HUES6 (cell line): ENCODE measurements around the gene C2orf42.
"Not testable (repeated sequence)": the region's sequence is repeated elsewhere in the genome, so short reads cannot be mapped to it uniquely, and the experiment has no call there.

Experiments used
- H3K27ac ChIP-seq: 2 replicates; pipeline ENCODE4 v1.7.0; 2013; ENCODE audit warnings: low read depth, mild to moderate bottlenecking, low read length, inconsistent platforms
- H3K27me3 ChIP-seq: 2 replicates; pipeline ENCODE4 v1.6.1; 2013; ENCODE audit warnings: low read length; ENCODE audit not compliant: control insufficient read depth, insufficient read depth
- H3K36me3 ChIP-seq: 2 replicates; pipeline ENCODE4 v1.6.1; 2013; ENCODE audit warnings: low read length; ENCODE audit not compliant: control insufficient read depth, insufficient read depth
- H3K4me1 ChIP-seq: 2 replicates; pipeline ENCODE4 v1.6.1; 2013; ENCODE audit warnings: low read length; ENCODE audit not compliant: control insufficient read depth, insufficient read depth
- H3K4me3 ChIP-seq: 2 replicates; pipeline ENCODE4 v1.5.1; 2013; ENCODE audit warnings: low read depth, low read length
- H3K9ac ChIP-seq: one replicate; pipeline ENCODE4 v1.6.1; 2013; ENCODE audit warnings: mild to moderate bottlenecking, low read length
- H3K9me3 ChIP-seq: 2 replicates; pipeline ENCODE4 v1.6.1; 2013; ENCODE audit warnings: low read depth, low read length; ENCODE audit not compliant: control insufficient read depth, insufficient read depth

C2orf42 gene

GRCh38 chr2:70190418-70191243, at the start of gene C2orf42:
C2orf42 (minus strand) TSS chr2:70191019; CDS start chr2:70181985, 9,034 bp downstream.
- Histone ChIP-seq H3K27me3 (no peaks in the 10 kb centered on the region), H3K4me3 (peak within 1 kb of the TSS; percentile 94), H3K9me3 (no peaks in the 10 kb centered on the region), H3K36me3 (no peaks in the 10 kb centered on the region), H3K9ac (peak within 1 kb of the TSS; percentile 72), H3K27ac (peak within 1 kb of the TSS; percentile 76), H3K4me1 (no peaks in the 10 kb centered on the region)

- Histone ChIP-seq H3K27ac (no peak overlapping the region), H3K4me3 (no peak overlapping the region), H3K27me3 (no peaks in the 10 kb centered on the region), H3K9me3 (no peaks in the 10 kb centered on the region), H3K36me3 (peaks cover 55% of the 10 kb centered on the region), H3K9ac (no peak overlapping the region), H3K4me1 (peaks cover 14% of the 10 kb centered on the region)
These were observed 49.8 kb upstream of the C2orf42 start for GRCh38 chr2:70240599-70240998.

GRCh38 chr2:70233926-70234325, 43.1 kb upstream of the C2orf42 start:
- Histone ChIP-seq H3K36me3 (peaks cover 81% of the 10 kb centered on the region), H3K27me3 (no peaks in the 10 kb centered on the region), H3K9ac (no peak overlapping the region), H3K27ac (no peak overlapping the region), H3K4me1 (no peaks in the 10 kb centered on the region), H3K9me3 (no peaks in the 10 kb centered on the region), H3K4me3 (no peak overlapping the region)

- H3K4me3 ChIP-seq = no peak overlapping the region
These were observed 36.0 kb upstream of the C2orf42 start for GRCh38 chr2:70226781-70227180.

GRCh38 chr2:70223305-70223704, 32.5 kb upstream of the C2orf42 start:
- H3K9me3 ChIP-seq, H3K4me3 ChIP-seq, H3K4me1 ChIP-seq, H3K9ac ChIP-seq, H3K27me3 ChIP-seq, H3K27ac ChIP-seq: not testable (repeated sequence)
- peaks cover 95% of the 10 kb centered on the region for H3K36me3 ChIP-seq

More at GRCh38 chr2:70226781-70227180, 36.0 kb upstream of the C2orf42 start:
- Histone ChIP-seq H3K9ac (no peak overlapping the region), H3K27ac (no peak overlapping the region), H3K27me3 (no peaks in the 10 kb centered on the region), H3K4me1 (no peaks in the 10 kb centered on the region), H3K9me3 (no peaks in the 10 kb centered on the region), H3K36me3 (peaks cover 96% of the 10 kb centered on the region)

GRCh38 chr2:70214953-70215549, 24.2 kb upstream of the C2orf42 start:
- Histone ChIP-seq H3K9me3 (no peaks in the 10 kb centered on the region), H3K27me3 (no peaks in the 10 kb centered on the region), H3K4me1 (no peaks in the 10 kb centered on the region), H3K4me3 (no peak overlapping the region), H3K9ac (no peak overlapping the region), H3K36me3 (peaks cover 96% of the 10 kb centered on the region), H3K27ac (no peak overlapping the region)

- Histone ChIP-seq H3K27me3 (no peaks in the 10 kb centered on the region), H3K36me3 (peaks cover 96% of the 10 kb centered on the region), H3K4me3 (no peak overlapping the region), H3K9ac (no peak overlapping the region), H3K27ac (no peak overlapping the region), H3K4me1 (no peaks in the 10 kb centered on the region), H3K9me3 (no peaks in the 10 kb centered on the region)
These were observed 23.5 kb upstream of the C2orf42 start for GRCh38 chr2:70214365-70214764.

GRCh38 chr2:70212298-70212932, 21.6 kb upstream of the C2orf42 start:
- no peaks in the 10 kb centered on the region for H3K9me3 ChIP-seq
- no peak overlapping the region for H3K4me3 ChIP-seq
- H3K27me3 ChIP-seq = no peaks in the 10 kb centered on the region
- no peaks in the 10 kb centered on the region for H3K4me1 ChIP-seq
- H3K9ac ChIP-seq = no peak overlapping the region
- no peak overlapping the region for H3K27ac ChIP-seq
- H3K36me3 ChIP-seq = peaks cover 79% of the 10 kb centered on the region

- Histone ChIP-seq H3K9me3 (no peaks in the 10 kb centered on the region), H3K27ac (no peak overlapping the region), H3K9ac (no peak overlapping the region), H3K36me3 (peaks cover 72% of the 10 kb centered on the region), H3K4me1 (no peaks in the 10 kb centered on the region), H3K4me3 (no peak overlapping the region), H3K27me3 (no peaks in the 10 kb centered on the region)
These were observed 20.8 kb upstream of the C2orf42 start for GRCh38 chr2:70211595-70211994.

- Histone ChIP-seq H3K4me3 (no peak overlapping the region), H3K27me3 (no peaks in the 10 kb centered on the region), H3K36me3 (peaks cover 3% of the 10 kb centered on the region; the same call in 1 of the 2 replicates), H3K27ac (no peak overlapping the region), H3K9me3 (no peaks in the 10 kb centered on the region), H3K4me1 (no peaks in the 10 kb centered on the region), H3K9ac (no peak overlapping the region)
These were observed 13.6 kb upstream of the C2orf42 start for GRCh38 chr2:70204452-70204851.

GRCh38 chr2:70203086-70203485, 12.3 kb upstream of the C2orf42 start:
- Histone ChIP-seq H3K27me3 (no peaks in the 10 kb centered on the region), H3K4me1 (no peaks in the 10 kb centered on the region), H3K9me3 (no peaks in the 10 kb centered on the region), H3K27ac (no peak overlapping the region), H3K36me3 (no peaks in the 10 kb centered on the region), H3K9ac (no peak overlapping the region), H3K4me3 (no peak overlapping the region)
